GM12878 (cell line): ENCODE data around the gene CACNA1D. TPM values are rescaled to one million over a fixed set of nuclear protein-coding genes. Genes with fewer than 3 reads are reported as not detected.

ENCODE experiments used
- BHLHE40 ChIP-seq, 2 experiments: fragments of 450-650 bp in 1 of 2; IDR thresholded peaks; 2 replicates each; pipeline ENCODE4 v1.6.1; 2011 to 2017; ENCODE audit warnings: low read depth in 2 of 2, borderline replicate concordance in 1 of 2, improper control_type of control experiment in 1 of 2, low read length in 1 of 2, mild to moderate bottlenecking in 1 of 2
- EP300 ChIP-seq, 2 experiments: fragments of 150-350 bp in 1 of 2; IDR thresholded peaks; 2 replicates each; pipeline ENCODE4 v1.6.1; 2011 to 2012; ENCODE audit warnings: low read depth in 2 of 2, low read length in 2 of 2, borderline replicate concordance in 1 of 2, improper control_type of control experiment in 1 of 2, inconsistent platforms in 1 of 2; ENCODE audit not compliant: control insufficient read depth in 1 of 2
- NR2C1 ChIP-seq: fragments of 450-650 bp; IDR thresholded peaks from 2 replicates; pipeline ENCODE4 v1.6.1; 2017; ENCODE audit warnings: antibody characterized with exemption, mild to moderate bottlenecking, moderate library complexity
- POLR2AphosphoS2 ChIP-seq: IDR thresholded peaks from 2 replicates; pipeline ENCODE4 v1.6.1; 2011; ENCODE audit warnings: low read depth, mild to moderate bottlenecking, low read length, improper control_type of control experiment, moderate library complexity
- polyA plus RNA-seq, 11 experiments: library from polyadenylated mRNA; depleted of rRNA in 4 of 11; unstranded in 6 of 11; stranded (reverse) in 5 of 11; fragments of >200 nt; fragmentation: Nextera tagmentation in 4 of 11; fragmentation: Illumina TruSeq in 1 of 11; extraction: Ambion mirVana in 4 of 11; extraction: Trizol in 1 of 11; gene quantifications; 1 replicate in 1 of 11; 2 replicates in 10 of 11; pipeline versions ENCODE4 v1.2.1 to v1.2.3, GENCODE V29; 2011 to 2016; ENCODE audit warnings: inconsistent platforms in 2 of 11, missing spikeins in 2 of 11, low read depth in 1 of 11
- total RNA-seq, 4 experiments: library from RNA; depleted of rRNA in 3 of 4; stranded (reverse); fragments of >200 nt in 3 of 4; fragmentation: Illumina TruSeq in 1 of 4; extraction: Trizol in 1 of 4; gene quantifications; 2 replicates each; pipeline versions ENCODE4 v1.2.1 to v1.2.3, GENCODE V29; 2013 to 2021
- TF ChIP-seq, protein P1 (sequence below), 3 experiments: IDR thresholded peaks in 2 of 3; conservative IDR thresholded peaks in 1 of 3; 2 replicates each; pipeline ENCODE4 v1.5.1; 2011; ENCODE audit warnings: low read depth in 3 of 3, low read length in 3 of 3, mild to moderate bottlenecking in 3 of 3, control low read depth in 2 of 3, moderate library complexity in 2 of 3, inconsistent platforms in 1 of 3, mixed read lengths in 1 of 3; ENCODE audit not compliant: control insufficient read depth in 2 of 3, insufficient read depth in 1 of 3; ENCODE audit errors: extremely low read depth in 1 of 3
- TF ChIP-seq, protein P2 (sequence below): fragments of 450-650 bp; formaldehyde crosslinking; IDR thresholded peaks from 2 replicates; pipeline ENCODE4 v1.4.0; 2022; ENCODE audit warnings: mild to moderate bottlenecking, moderate library complexity

Gene CACNA1D
- total and polyA plus RNA-seq, 10 of the 15 experiments (the other 5 are each of a cell fraction or from before 2014, with no cell fraction given) = 0.21 to 24.4 (median 1.6) TPM

DNA sequence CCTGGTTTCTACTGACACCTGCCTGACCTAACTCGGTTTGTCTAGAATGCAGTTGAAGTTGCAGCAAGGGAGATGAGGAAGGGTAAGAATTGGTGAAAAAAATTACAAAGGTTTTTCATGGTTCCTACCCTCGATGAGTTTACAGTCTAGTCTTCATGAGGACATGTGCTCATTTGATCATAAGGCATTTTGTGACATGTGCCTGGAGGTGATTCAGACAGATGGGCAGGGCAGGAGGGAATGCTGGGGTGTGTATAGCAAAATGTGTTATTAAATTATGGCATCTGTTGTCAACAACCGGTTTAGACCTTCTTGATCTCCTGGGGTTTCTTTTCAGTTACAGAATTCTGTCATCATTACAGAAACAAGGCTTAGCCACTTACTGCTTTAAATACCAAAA, 101.2 kb downstream of the CACNA1D start (continued):
- TF ChIP-seq, protein P1, sequence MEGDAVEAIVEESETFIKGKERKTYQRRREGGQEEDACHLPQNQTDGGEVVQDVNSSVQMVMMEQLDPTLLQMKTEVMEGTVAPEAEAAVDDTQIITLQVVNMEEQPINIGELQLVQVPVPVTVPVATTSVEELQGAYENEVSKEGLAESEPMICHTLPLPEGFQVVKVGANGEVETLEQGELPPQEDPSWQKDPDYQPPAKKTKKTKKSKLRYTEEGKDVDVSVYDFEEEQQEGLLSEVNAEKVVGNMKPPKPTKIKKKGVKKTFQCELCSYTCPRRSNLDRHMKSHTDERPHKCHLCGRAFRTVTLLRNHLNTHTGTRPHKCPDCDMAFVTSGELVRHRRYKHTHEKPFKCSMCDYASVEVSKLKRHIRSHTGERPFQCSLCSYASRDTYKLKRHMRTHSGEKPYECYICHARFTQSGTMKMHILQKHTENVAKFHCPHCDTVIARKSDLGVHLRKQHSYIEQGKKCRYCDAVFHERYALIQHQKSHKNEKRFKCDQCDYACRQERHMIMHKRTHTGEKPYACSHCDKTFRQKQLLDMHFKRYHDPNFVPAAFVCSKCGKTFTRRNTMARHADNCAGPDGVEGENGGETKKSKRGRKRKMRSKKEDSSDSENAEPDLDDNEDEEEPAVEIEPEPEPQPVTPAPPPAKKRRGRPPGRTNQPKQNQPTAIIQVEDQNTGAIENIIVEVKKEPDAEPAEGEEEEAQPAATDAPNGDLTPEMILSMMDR (IDR thresholded peaks at IDR 0.05 in 2 of 3, conservative IDR thresholded peaks at IDR 0.05 in 1 of 3; ENCODE audit: control insufficient read depth in 2 of 3, extremely low read depth in 1 of 3, insufficient read depth in 1 of 3, low read depth in 3 of 3, low read length in 3 of 3) = no peak
- TF ChIP-seq NR2C1 (no peak), POLR2AphosphoS2 (no peak), EP300 (IDR thresholded peaks at IDR 0.05; ENCODE audit: borderline replicate concordance in 1 of 2, control insufficient read depth in 1 of 2, low read depth in 2 of 2, low read length in 2 of 2) (no peak), BHLHE40 (IDR thresholded peaks at IDR 0.05; ENCODE audit: borderline replicate concordance in 1 of 2, low read depth in 2 of 2, low read length in 1 of 2) (no peak)
- TF ChIP-seq, protein P2, sequence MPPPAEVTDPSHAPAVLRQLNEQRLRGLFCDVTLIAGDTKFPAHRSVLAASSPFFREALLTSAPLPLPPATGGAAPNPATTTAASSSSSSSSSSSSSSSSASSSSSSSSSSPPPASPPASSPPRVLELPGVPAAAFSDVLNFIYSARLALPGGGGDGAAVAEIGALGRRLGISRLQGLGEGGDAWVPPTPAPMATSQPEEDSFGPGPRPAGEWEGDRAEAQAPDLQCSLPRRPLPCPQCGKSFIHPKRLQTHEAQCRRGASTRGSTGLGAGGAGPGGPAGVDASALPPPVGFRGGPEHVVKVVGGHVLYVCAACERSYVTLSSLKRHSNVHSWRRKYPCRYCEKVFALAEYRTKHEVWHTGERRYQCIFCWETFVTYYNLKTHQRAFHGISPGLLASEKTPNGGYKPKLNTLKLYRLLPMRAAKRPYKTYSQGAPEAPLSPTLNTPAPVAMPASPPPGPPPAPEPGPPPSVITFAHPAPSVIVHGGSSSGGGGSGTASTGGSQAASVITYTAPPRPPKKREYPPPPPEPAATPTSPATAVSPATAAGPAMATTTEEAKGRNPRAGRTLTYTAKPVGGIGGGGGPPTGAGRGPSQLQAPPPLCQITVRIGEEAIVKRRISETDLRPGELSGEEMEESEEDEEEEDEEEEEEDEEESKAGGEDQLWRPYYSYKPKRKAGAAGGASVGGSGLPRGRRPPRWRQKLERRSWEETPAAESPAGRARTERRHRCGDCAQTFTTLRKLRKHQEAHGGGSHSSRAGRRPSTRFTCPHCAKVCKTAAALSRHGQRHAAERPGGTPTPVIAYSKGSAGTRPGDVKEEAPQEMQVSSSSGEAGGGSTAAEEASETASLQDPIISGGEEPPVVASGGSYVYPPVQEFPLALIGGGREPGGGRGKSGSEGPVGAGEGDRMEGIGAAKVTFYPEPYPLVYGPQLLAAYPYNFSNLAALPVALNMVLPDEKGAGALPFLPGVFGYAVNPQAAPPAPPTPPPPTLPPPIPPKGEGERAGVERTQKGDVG = no peak
